Neutrophil (primary cell): ENCODE results near the gene NSMCE3.

Experiments used
- H3K27ac ChIP-seq: fragments of 200-600 bp; sonication (generic); 2 replicates; pipeline ENCODE4 v1.5.1; 2016; ENCODE audit warnings: mild to moderate bottlenecking, moderate library complexity
- H3K27me3 ChIP-seq: fragments of 200-600 bp; sonication (generic); 2 replicates; pipeline ENCODE4 v1.6.0; 2016; ENCODE audit warnings: mild to moderate bottlenecking
- H3K36me3 ChIP-seq: fragments of 200-600 bp; sonication (generic); 2 replicates; pipeline ENCODE4 v1.5.1; 2017
- H3K4me1 ChIP-seq, 2 experiments: fragments of 200-600 bp in 1 of 2; sonication (generic) in 1 of 2; 1 replicate in 1 of 2; 2 replicates in 1 of 2; pipeline versions ENCODE4 v1.5.1 to v1.6.1; 2013 to 2016; ENCODE audit warnings: low read depth in 1 of 2, low read length in 1 of 2, mild to moderate bottlenecking in 1 of 2, moderate library complexity in 1 of 2; ENCODE audit not compliant: control insufficient read depth in 1 of 2, insufficient read depth in 1 of 2
- H3K4me3 ChIP-seq, 2 experiments: fragments of 200-600 bp in 1 of 2; sonication (generic) in 1 of 2; 1 replicate in 1 of 2; 2 replicates in 1 of 2; pipeline ENCODE4 v1.5.1; 2013 to 2016; ENCODE audit warnings: low read depth in 1 of 2, low read length in 1 of 2, mild to moderate bottlenecking in 1 of 2, moderate library complexity in 1 of 2
- H3K9me3 ChIP-seq: fragments of 200-600 bp; sonication (generic); 2 replicates; pipeline ENCODE4 v1.5.1; 2016
- TF ChIP-seq, protein P1 (sequence below): fragments of 200-600 bp; sonication (generic); IDR thresholded peaks from 2 replicates; pipeline ENCODE4 v1.5.1; 2016; ENCODE audit warnings: antibody characterized with exemption

The NSMCE3 gene

DNA sequence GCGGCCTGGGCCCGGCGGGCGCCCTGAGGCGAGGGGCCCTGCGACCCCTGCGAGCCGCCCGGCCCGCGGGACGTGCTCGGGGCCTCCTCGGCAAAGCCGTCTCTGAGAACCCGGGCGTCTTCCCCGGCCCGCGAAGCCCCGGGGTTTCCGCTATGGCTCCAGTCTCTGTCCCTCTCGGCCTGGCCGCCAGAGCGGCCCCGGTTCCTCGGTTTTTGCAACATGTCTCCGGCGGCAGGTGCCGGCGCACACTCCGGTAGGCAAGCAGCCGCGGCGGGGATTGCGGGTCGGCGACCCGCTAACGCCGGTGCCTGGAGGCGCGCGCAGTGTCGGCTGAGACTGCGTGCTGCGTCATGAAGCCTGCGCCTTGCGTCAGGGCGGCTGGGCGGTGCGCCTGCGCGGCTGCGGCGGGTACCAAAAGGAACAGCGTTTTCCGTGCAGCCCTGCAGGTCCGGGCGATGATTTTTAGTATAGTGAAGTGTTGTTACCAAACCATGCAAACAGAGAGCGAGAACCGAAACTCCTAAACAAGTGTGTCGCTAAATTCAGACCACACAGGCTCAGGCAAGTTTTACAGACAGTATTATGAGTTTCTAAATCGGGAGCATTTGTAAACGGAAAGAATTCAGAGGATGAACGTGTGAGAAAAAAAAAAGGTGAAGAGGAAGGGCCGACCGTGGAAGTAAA, at the start of gene NSMCE3:
Gene NSMCE3 (minus strand): TSS at position 338 of the 684 bp plus-strand sequence. CDS start 117 bp downstream, at position 221.
- H3K9me3 ChIP-seq = no peaks in the 10 kb centered on the region
- peak within 1 kb of the TSS; percentile 77 to 81 for H3K4me3 ChIP-seq
- peaks cover 19% of the 10 kb centered on the region for H3K27me3 ChIP-seq
- H3K36me3 ChIP-seq = no peaks in the 10 kb centered on the region
- TF ChIP-seq, protein P1, sequence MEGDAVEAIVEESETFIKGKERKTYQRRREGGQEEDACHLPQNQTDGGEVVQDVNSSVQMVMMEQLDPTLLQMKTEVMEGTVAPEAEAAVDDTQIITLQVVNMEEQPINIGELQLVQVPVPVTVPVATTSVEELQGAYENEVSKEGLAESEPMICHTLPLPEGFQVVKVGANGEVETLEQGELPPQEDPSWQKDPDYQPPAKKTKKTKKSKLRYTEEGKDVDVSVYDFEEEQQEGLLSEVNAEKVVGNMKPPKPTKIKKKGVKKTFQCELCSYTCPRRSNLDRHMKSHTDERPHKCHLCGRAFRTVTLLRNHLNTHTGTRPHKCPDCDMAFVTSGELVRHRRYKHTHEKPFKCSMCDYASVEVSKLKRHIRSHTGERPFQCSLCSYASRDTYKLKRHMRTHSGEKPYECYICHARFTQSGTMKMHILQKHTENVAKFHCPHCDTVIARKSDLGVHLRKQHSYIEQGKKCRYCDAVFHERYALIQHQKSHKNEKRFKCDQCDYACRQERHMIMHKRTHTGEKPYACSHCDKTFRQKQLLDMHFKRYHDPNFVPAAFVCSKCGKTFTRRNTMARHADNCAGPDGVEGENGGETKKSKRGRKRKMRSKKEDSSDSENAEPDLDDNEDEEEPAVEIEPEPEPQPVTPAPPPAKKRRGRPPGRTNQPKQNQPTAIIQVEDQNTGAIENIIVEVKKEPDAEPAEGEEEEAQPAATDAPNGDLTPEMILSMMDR = no peak
- H3K27ac ChIP-seq = peak within 1 kb of the TSS; percentile 28
- H3K4me1 ChIP-seq = peaks cover 14 to 16% of the 10 kb centered on the region in 2 experiments

DNA sequence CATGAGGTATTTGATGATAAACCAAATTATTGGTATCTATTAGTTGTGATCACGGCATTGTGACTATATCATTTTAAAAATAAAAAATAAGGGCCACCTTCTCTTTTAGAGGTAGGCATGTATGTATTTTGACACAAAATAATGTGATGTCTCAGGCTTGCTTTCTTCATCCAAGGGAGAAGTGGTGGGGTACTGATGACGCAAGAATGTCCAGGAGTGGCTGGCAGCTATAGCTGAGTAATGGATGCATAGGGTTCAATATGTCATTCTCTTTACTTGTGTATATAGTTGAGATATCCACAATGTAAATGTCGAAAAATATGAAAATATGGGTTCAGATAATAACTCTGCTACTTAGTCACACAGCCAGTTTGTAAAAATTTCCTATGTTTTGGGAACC, 46.8 kb upstream of the NSMCE3 start:
- TF ChIP-seq, protein P1 = no peak

DNA sequence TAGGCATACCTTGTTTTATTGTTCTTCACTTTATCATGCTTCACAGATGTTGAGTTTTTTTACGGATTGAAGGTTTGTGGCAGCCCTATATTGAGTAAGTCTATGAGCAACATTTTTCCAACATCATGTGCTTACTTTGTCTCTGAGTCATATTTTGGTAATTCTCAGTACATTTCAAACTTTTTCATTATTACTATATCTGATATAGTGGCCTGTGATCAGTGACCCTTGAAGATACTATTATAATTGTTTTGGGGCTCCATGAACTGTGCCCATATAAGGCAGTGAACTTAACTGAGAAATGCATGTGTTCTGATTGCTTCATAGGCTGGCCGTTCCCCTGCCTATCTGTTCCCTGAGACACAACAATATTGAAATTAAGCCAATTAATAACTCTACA, 42.8 kb upstream of the NSMCE3 start:
- TF ChIP-seq, protein P1 = no peak
- H3K4me1 ChIP-seq = no peaks in the 10 kb centered on the region
- no peaks in the 10 kb centered on the region for H3K36me3 ChIP-seq
- no peaks in the 10 kb centered on the region for H3K27me3 ChIP-seq
- H3K9me3 ChIP-seq = no peaks in the 10 kb centered on the region
- no peak overlapping the region for H3K27ac ChIP-seq
- no peak overlapping the region for H3K4me3 ChIP-seq

More for the DNA sequence above, 46.8 kb upstream of the NSMCE3 start:
- Histone ChIP-seq H3K4me1 (no peaks in the 10 kb centered on the region), H3K36me3 (no peaks in the 10 kb centered on the region), H3K9me3 (no peaks in the 10 kb centered on the region), H3K27ac (no peak overlapping the region), H3K4me3 (no peak overlapping the region), H3K27me3 (no peaks in the 10 kb centered on the region)

DNA sequence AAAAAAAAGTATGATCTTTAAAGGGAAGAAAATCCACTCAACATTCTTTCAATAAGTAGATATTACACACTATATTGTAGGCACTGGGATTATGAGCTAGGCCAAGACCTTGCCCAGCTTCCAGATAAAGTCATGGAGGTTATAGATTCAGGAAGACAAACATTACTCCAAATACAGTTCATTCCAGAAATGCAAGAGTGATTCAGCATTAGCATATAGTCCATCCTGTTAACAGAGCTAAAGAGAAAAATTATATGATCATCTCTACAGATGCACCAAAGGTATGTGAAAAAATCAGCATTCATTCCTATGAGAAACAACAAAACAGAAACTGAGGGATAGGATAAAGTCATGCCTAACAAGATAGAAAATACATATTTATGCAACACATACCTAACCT, 42.1 kb upstream of the NSMCE3 start:
- H3K4me1 ChIP-seq = no peaks in the 10 kb centered on the region
- H3K9me3 ChIP-seq = no peaks in the 10 kb centered on the region
- H3K4me3 ChIP-seq = no peak overlapping the region
- no peaks in the 10 kb centered on the region for H3K36me3 ChIP-seq
- H3K27me3 ChIP-seq = no peaks in the 10 kb centered on the region
- H3K27ac ChIP-seq = no peak overlapping the region
- TF ChIP-seq, protein P1 = no peak

DNA sequence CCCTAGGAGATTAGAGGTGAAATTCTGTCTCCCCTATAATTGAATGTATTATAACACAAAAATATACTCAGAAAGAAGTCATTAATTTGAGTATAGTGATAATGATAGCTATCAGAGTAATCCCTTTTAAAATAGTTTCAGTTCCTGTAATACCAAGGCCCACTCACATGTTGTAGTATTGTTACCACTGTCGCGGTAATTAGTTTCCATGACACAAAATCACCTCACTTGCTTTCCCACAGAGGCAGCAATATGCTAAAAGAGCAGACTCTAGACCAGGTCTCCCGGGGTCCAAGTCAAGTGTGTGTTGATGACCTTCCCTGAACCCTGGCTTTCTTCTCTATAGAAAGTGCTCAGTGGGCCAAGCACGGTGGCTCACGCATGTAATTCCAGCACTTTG, 39.5 kb upstream of the NSMCE3 start:
- Histone ChIP-seq H3K4me3 (no peak overlapping the region), H3K27ac (no peak overlapping the region), H3K27me3 (no peaks in the 10 kb centered on the region), H3K36me3 (no peaks in the 10 kb centered on the region), H3K9me3 (no peaks in the 10 kb centered on the region), H3K4me1 (no peaks in the 10 kb centered on the region)
- TF ChIP-seq, protein P1 = no peak
